GM23338 (cell line): ENCODE results near the gene GRAMD1A.

Experiments used
- ETS1 ChIP-seq: IDR thresholded peaks from 2 replicates; pipeline ENCODE4 v1.6.1; 2016; ENCODE audit warnings: antibody characterized with exemption
- EZH2 ChIP-seq: fragments of 200-600 bp; sonication (generic); IDR thresholded peaks from one replicate; pipeline ENCODE4 v1.8.0; 2017; ENCODE audit warnings: antibody characterized with exemption, mild to moderate bottlenecking, low read depth; ENCODE audit not compliant: unreplicated experiment
- EZH2phosphoT487 ChIP-seq: fragments of 200-600 bp; sonication (generic); IDR thresholded peaks from one replicate; pipeline ENCODE4 v1.8.1; 2018; ENCODE audit warnings: antibody characterized with exemption; ENCODE audit not compliant: unreplicated experiment
- STAT1 ChIP-seq: IDR thresholded peaks from one replicate; pipeline ENCODE4 v1.6.1; 2016; ENCODE audit warnings: antibody characterized with exemption; ENCODE audit not compliant: unreplicated experiment

GRCh38 chr19:34967551-34967950 lies 32.6 kb upstream of the GRAMD1A start:
- no peak for TF ChIP-seq EZH2
- TF ChIP-seq EZH2phosphoT487 = no peak
- no peak for TF ChIP-seq STAT1
- TF ChIP-seq ETS1 = no peak
